Germinal center (tissue), 1 donor: ENCODE measurements around the gene MATK.

ENCODE experiments used
- DNase-seq: peaks from one replicate; pipeline ENCODE4 v3.0.0; 2012; ENCODE audit warnings: mixed read lengths, low spot score

The MATK gene

DNA sequence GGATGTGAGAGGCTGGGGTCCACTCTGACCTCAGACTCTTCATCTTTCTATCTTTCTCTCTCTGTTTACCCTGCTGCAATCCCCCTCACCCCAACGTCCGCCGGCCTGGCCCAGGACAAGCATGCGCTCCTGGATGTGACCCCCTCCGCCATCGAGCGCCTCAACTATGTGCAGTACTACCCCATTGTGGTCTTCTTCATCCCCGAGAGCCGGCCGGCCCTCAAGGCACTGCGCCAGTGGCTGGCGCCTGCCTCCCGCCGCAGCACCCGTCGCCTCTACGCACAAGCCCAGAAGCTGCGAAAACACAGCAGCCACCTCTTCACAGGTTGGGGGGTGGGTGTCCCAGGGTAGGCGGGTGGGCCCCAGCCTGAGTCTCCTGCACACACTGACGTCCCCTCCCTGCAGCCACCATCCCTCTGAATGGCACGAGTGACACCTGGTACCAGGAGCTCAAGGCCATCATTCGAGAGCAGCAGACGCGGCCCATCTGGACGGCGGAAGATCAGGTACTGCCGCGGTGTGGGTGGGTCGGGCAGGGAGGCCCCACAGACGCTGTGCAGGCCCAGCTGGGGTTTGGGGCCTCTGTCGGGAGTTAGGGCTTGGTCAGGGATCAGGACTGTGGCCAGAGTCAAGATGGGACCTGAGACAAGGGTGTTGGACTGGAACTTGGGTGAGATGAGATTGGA lies 39.7 kb downstream of the MATK start:
- DNase-seq = no peak

DNA sequence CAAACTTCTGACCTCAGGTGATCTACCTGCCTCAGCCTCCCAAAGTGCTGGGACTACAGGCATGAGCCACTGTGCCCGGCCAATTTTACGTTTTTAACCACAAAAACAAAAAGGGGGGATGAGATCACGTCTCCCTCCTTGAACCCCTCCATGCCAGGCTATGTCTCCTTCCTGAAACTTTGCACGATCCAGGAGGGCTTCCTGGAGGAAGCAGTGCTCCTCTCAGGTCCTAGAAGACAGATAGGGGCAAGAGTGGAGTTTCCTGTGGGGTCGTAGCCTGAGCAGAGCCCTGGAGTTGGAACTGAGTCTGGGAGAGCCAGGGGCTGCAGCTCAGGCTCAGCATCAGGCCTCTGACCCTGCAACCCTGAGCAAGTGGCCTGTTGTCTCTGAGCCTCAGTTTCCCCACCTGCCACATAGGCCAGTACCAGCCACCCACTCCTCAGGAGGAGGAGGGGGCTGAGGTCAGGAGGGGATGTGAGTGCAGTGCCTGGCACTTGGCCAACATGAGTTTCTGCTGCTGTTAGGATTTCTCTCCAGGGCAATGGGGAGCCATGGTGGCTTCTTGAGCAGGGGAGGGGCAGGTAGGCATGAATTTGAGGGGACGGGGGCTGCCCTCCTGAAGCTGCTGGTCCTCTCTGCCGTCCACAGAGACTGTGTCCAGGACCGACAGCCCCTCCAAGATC lies 40.7 kb downstream of the MATK start:
- DNase-seq = no peak

DNA sequence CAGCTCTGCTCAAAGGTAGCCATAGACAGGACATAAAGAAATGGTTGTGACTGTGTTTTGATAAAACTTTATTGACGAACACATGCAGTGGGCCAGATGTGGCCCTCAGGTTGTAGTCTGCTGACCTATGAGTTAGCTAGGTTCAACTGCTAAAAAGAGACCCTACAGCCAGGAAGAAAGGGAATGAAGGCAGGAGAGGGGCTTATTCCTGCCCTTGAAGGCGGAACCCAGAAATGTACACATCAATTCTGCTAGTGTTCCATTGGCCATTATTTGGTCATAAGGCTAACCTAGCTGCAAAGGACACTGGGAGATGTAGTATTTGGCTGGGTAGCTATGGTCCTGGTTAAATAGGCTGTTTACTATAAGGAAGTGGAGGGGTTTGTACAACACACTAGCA lies 42.7 kb downstream of the MATK start:
- peak; percentile 40 for DNase-seq

DNA sequence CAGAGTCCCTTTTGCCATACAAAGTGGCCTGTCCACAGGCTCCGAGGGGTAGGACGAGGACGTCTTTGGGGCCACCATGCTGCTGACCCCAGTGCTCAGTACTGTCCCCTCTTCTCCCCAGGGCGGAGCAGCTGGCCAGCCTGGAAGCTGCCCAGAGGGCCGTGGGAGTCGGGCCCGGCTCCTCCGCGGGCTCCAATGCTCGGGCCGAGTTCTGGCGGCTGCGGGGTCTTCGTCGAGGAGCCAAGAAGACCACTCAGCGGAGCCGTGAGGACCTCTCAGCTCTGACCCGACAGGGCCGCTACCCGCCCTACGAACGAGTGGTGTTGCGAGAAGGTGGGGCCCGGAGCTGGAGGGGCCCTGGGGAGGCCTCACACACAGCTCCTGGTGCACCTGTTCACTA lies 45.8 kb downstream of the MATK start:
- DNase-seq = no peak

DNA sequence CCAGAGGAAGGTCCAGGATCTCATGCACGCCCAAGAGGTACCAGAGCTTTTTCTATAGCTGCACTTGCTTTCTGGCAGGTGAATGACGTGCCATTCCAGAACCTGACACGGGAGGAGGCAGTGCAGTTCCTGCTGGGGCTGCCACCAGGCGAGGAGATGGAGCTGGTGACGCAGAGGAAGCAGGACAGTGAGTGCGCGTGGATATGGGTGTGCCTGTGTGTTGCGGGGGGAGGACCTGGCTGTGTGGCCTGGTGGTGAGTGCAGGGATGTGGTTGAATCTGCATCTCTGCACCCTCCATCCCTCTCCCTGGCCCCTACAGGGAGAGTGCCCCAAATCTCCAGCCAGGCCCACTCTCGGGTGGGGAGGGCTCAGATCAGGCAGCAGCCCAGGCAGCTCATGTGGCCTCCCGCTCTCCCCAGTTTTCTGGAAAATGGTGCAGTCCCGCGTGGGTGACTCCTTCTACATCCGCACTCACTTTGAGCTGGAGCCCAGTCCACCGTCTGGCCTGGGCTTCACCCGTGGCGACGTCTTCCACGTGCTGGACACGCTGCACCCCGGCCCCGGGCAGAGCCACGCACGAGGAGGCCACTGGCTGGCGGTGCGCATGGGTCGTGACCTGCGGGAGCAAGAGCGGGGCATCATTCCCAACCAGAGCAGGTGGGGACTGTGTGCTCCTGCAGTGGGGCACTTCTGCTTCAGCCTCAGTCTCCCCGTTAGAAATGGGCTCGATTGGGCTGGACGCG lies 47.5 kb downstream of the MATK start:
- no peak for DNase-seq

DNA sequence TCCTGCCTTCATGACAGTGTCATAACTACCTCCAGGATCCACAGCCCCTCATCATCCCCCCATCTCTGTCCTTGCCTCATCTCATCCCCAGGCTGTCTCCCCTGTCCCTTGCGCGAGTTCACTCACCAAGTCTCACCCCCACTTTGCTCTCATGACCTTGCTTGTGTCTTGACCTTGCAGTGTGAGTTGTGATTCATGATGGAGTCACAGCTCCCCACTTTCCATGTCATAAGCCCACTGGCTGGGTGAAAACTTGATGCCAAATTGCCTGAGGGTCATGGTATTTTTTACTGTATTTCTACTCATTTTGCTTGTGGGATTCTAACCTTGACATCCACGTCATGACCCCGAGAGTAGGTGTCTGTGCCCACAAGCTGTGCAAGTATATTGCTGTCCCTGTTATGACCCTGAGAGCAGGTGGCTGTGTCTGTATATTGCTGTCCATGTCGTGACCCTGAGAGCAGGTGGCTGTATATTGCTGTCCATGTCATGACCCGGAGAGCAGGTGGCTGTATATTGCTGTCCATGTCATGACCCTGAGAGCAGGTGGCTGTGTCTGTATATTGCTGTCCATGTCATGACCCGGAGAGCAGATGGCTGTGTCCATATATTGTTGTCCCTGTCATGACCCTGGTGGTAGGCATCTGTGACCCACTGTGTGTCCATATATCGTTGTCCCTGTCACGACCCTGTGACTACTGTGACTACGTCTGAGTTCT lies 48.5 kb downstream of the MATK start:
- DNase-seq = no peak

DNA sequence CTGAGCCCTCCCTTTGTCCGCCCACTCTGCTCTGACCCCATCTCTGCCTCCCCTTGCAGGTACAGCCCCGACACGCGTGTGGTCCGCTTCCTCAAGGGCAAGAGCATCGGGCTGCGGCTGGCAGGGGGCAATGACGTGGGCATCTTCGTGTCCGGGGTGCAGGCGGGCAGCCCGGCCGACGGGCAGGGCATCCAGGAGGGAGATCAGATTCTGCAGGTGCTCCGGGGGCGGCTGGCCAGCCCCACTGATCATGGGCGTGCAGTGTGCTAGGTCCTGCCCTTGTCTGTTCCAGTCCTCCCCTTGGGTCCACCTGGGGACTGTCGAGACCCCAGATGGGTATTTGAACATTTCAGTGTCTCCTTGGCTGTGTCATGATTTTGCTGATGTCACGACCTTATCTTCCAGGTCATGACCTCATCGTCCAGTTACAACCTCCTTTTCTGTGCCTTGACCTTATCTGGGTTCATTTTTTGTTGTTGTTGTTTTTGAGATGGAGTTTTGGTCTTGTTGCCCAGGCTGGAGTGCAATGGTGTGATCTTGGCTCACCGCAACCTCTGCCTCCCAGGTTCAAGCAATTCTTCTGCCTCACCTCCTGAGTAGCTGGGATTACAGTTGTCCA lies 50.0 kb downstream of the MATK start:
- no peak for DNase-seq

DNA sequence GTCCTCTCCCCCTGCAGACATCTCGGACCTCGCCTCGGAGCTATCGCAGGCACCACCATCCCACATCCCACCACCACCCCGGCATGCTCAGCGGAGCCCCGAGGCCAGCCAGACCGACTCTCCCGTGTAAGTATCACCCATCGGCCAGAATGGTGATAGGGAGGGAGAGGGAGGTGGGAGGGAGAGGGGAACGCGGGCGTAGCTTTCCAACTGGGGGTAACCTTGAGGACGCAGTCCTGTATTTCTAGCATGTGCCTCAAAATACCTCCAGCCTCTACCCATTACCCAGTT lies 51.9 kb downstream of the MATK start:
- DNase-seq = no peak

DNA sequence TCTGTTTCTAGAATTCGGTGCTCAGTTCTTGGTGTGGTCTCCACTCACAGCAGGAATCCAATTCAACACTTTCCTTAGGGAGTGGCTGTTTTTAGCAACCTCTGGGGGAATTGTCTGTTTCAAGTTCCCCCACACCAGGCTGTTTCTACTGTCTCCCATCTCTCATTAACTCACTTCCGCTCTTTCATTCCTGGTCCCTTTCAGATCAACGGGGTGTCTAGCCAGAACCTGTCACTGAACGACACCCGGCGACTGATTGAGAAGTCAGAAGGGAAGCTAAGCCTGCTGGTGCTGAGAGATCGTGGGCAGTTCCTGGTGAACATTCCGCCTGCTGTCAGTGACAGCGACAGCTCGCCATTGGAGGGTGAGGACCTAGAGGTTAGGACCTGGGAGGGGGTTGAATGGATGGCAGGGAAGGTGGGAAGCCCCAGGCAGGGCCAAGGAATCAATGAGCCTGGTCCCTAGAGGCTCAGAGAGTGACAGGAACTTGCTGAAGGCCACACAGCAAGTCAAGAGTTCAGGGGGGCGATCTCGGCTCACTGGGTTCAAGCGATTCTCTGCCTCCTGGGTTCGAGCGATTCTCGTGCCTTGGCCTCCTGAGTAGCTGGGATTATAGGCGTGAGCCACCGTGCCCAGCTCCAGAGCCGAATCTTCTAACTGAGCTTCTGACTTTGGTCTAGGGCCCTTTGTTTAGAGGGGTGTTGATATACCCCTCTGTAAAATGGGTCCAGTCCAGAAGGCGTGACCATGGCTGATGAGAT lies 52.5 kb downstream of the MATK start:
- no peak for DNase-seq

DNA sequence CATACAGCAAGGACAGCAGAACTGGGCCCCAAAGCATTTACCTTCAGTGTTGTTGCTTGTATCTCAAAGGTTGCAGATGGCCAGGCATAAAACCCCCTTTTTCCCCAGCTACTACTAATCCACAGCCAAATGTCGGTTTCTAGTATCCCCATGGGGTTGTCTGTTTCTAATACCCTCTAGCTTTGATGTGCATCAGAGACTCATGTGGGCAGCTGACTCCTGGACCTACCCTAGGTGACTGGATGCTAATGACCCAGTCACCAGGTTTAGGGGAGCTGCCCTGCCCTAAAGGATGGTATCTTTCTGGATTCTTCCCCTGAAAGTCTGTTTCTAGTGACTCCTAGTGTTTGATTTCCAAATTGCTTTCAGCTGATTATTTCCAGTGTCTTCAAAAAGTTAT lies 54.1 kb downstream of the MATK start:
- no peak for DNase-seq

DNA sequence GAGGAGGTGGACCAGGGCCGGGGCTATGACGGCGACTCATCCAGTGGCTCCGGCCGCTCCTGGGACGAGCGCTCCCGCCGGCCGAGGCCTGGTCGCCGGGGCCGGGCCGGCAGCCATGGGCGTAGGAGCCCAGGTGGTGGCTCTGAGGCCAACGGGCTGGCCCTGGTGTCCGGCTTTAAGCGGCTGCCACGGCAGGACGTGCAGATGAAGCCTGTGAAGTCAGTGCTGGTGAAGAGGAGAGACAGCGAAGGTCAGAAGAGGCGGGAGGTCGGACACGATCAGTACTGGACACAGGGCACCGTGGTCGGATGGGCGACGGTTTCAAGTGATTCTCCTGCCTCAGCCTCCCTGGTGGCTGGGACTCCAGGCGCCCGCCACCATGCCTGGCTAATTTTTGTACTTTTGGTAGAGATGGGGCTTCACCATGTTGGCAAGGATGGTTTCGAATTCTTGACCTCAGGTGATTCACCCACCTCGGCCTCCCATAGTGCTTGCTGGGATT lies 55.7 kb downstream of the MATK start:
- DNase-seq = no peak
